Liver (tissue), 3 donors: ENCODE data around the gene EFCAB7.

ENCODE experiments used
- ATF3 ChIP-seq: IDR thresholded peaks from 2 replicates; pipeline ENCODE4 v1.6.1; 2016; ENCODE audit warnings: antibody characterized with exemption
- CTCF ChIP-seq: fragments of 150-350 bp; IDR thresholded peaks from 2 replicates; pipeline ENCODE4 v1.5.1; 2017; ENCODE audit warnings: improper control_type of control experiment, low read depth, low read length; ENCODE audit not compliant: missing input control
- FOXA1 ChIP-seq: IDR thresholded peaks from 2 replicates; pipeline ENCODE4 v1.6.1; 2016; ENCODE audit warnings: antibody characterized with exemption
- GABPA ChIP-seq, 2 donors: IDR thresholded peaks in 1 of 2; conservative IDR thresholded peaks in 1 of 2; 2 replicates each; pipeline ENCODE4 v1.6.1; 2016; ENCODE audit warnings: antibody characterized with exemption in 2 of 2, mild to moderate bottlenecking in 1 of 2, moderate library complexity in 1 of 2
- HNF4G ChIP-seq: IDR thresholded peaks from 2 replicates; pipeline ENCODE4 v1.6.1; 2016; ENCODE audit warnings: antibody characterized with exemption
- MAX ChIP-seq: IDR thresholded peaks from 2 replicates; pipeline ENCODE4 v1.6.1; 2016; ENCODE audit warnings: antibody characterized with exemption
- NR2F2 ChIP-seq: IDR thresholded peaks from 2 replicates; pipeline ENCODE4 v1.6.1; 2016; ENCODE audit warnings: antibody characterized with exemption
- RAD21 ChIP-seq, 2 donors: IDR thresholded peaks; 2 replicates each; pipeline ENCODE4 v1.6.1; 2016; ENCODE audit warnings: antibody characterized with exemption in 2 of 2, mild to moderate bottlenecking in 2 of 2
- REST ChIP-seq: IDR thresholded peaks from 2 replicates; pipeline ENCODE4 v1.6.1; 2016; ENCODE audit warnings: antibody characterized with exemption, mild to moderate bottlenecking
- RXRA ChIP-seq, 2 donors: IDR thresholded peaks; 2 replicates each; pipeline ENCODE4 v1.6.1; 2017 to 2018; ENCODE audit warnings: antibody characterized with exemption in 2 of 2, mild to moderate bottlenecking in 1 of 2
- SP1 ChIP-seq: IDR thresholded peaks from 2 replicates; pipeline ENCODE4 v1.6.1; 2018; ENCODE audit warnings: antibody characterized with exemption, mild to moderate bottlenecking
- TAF1 ChIP-seq: conservative IDR thresholded peaks from 2 replicates; pipeline ENCODE4 v1.6.1; 2016; ENCODE audit warnings: antibody characterized with exemption, mild to moderate bottlenecking
- YY1 ChIP-seq: IDR thresholded peaks from 2 replicates; pipeline ENCODE4 v1.6.1; 2016; ENCODE audit warnings: antibody characterized with exemption, mild to moderate bottlenecking
- ZBTB33 ChIP-seq: IDR thresholded peaks from 2 replicates; pipeline ENCODE4 v1.6.1; 2016; ENCODE audit warnings: antibody characterized with exemption
- donor health status: healthy.
- donor health status: healthy.

GRCh38 chr1:63600248-63600647 is 76.9 kb downstream of the EFCAB7 start:
- TF ChIP-seq YY1 (no peak), CTCF (no peak), SP1 (no peak), REST (peak; percentile 49), MAX (peak; percentile 29), NR2F2 (no peak), TAF1 (peak; percentile 18), FOXA1 (peak; percentile 77), ATF3 (peak; percentile 91), GABPA (IDR thresholded peaks at IDR 0.05 in 1 of 2, conservative IDR thresholded peaks at IDR 0.05 in 1 of 2) (no peak), RXRA (IDR thresholded peaks at IDR 0.05) (peak in 1 of 2 donors; percentile 60), HNF4G (no peak), RAD21 (IDR thresholded peaks at IDR 0.05) (peak in 1 of 2 donors; percentile 6), ZBTB33 (peak; percentile 38)
